GM18909 (cell line): ENCODE results near the gene CACNG7.

Source experiments
- ATAC-seq: cut with Tn5 transposase; IDR thresholded peaks from one replicate; pipeline ENCODE4 v1.9.1; 2021; ENCODE audit warnings: mild to moderate bottlenecking; ENCODE audit not compliant: unreplicated experiment, poor library complexity

CACNG7 gene

DNA sequence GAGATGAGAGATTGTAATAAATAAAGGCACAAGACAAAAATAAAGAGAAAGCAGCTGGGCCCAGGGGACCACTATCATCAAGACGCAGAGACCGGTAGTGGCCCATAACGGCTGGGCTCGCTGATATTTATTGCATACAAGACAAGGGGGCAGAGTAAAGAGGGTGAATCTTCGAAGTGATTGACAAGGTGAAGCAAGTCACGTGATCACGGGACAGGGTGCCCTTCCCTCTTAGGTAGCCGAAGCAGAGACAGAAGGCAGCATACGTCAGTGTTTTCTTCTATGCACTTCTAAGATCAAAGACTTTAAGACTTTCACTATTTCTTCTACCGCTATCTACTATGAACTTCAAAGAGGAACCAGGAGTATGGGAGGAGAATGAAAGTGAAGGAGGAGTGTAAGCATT lies 31.7 kb upstream of the CACNG7 start:
- ATAC-seq, result no peak

DNA sequence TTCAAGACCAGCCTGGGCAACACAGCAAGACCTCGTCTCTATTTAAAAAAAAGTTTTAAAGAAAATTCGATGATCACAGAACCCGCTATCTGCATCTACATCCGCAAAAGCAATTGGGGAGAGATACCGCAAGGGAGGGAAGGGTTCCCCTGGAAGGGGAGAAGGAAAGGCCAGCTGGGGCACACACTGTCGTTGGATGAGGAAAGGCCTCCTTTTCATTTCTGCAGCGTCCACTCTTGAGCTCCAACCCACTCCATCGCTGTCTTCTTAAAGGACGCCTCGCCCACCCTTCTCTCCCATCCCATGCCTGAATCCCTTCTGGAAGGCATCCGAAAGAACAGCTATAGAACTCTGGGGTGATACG lies 30.3 kb upstream of the CACNG7 start:
- ATAC-seq, result no peak

DNA sequence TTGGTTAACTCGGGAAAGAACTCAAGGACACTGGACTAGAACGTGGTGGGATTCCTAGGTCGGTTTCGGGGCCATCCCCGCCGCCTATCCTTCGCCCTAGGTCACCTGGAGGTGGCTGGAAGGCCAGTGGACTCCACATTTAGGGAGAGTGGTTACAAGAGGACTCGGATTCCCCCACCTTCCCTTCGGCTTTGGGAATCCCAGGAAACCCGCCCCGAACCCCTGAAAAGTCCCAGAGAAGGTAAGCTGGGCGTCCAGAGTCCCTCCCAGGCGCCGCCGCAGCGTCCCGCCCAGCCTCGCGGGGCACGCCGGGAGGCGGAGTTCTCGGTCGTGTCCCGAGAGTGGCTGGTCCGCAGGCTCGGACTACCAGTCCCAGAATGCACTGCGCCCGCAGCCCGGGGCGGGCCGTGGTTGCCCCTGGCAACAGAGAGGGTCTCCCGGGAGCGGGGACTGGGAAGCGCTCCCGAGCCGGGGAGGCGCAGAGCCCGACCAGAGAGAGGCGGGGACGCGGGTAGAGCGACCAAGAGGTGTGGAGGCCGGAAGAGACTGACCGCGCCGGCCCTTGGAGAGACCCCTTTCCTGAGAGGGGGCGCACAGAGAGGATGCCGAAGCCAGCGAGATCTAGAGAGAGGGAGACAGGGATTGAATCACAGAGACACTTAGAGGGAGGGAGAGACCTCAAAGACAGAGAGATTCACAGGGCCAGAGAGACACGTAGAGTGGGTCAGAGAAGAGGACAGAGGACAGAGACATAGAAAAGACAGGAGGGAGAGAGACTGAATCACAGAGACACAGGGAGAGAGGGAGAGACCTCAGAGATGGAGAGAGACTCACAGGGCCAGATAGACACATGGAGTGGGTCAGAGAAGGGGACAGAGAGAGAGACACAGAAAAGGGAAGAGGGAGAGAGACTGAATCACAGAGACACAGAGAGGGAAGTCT lies 29.7 kb upstream of the CACNG7 start:
- peak; percentile 96 for ATAC-seq

DNA sequence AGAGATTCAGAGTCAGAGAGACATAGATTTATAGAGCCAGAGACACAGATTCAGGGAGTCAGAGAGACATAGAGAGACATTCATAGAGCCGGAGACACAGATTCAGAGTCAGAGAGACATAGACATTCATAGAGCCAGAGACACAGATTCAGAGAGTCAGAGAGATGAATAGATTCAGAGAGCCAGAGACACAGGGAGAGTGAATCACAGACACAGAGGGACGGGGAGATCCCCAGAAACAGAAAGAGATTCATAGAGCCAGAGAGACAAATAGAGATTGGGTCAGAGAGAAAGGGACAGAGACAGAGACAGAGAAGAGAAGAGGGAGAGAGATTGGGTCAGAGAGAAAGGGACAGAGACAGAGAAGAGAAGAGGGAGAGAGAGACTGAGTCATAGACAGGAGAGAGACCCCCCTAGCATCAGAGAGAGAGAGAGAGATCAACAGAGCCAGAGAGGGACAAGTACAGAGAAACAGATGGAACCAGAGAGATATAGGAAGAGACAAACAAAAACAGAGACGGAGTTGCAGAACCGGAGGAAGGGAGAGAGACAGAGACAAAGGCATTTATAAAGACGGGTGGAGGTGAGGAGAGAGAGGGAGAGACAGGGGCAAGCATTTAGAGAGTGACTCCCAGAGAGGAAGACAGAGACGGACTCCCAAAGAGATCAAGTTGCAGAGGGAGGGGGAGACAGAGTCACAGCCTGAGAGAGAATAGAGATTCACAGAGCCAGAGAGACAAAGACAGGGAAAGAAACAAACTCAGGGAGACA lies 28.2 kb upstream of the CACNG7 start:
- ATAC-seq, result no peak

DNA sequence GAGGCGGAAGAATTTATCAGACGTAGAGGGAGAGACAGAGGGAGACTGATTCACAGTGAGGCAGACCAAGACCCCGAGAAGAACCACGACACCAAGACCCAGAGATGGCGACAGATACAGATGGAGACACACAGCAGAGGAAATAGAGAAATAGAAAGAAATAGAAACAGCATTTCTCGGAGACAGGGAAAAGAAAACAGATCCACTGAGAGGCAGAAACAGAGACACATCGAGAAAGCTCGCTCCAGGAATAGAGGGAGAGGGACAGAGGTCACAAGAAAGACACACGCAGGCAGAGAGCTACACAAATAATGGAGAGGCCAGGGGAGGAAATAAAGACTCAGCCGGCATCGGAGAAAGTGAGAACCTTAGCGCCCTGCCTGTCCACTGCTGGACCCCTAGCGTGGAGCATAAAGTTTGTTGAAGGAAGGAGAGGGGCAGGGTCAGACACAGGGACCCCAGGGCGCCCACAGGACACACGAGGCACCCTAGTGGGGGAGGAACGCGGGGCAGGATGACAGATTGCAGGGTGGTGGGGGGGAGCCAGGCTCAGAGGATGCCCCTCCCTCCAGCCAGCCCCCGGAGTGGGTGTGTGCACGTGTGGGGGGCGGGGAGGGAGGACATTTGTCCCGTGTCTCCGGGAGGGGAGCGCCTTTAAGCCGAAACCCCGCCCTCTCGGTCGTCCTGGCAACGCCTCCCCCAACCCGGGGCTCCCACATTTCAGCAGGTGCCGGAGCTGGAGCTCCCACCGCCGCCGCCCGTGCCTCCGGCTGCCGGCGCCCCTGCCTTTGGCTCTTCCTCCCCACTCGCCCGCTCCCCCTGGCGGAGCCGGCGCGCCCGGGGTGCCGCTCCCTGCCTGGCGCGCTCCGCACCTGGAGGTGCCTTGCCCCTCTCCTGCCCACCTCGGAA lies 27.3 kb upstream of the CACNG7 start, which contains the start of gene PRKCG:
Gene PRKCG (plus strand): TSS at position 716 of the 909 bp plus-strand sequence. CDS start 298 bp downstream, outside the sequence.
- ATAC-seq, result no peak

DNA sequence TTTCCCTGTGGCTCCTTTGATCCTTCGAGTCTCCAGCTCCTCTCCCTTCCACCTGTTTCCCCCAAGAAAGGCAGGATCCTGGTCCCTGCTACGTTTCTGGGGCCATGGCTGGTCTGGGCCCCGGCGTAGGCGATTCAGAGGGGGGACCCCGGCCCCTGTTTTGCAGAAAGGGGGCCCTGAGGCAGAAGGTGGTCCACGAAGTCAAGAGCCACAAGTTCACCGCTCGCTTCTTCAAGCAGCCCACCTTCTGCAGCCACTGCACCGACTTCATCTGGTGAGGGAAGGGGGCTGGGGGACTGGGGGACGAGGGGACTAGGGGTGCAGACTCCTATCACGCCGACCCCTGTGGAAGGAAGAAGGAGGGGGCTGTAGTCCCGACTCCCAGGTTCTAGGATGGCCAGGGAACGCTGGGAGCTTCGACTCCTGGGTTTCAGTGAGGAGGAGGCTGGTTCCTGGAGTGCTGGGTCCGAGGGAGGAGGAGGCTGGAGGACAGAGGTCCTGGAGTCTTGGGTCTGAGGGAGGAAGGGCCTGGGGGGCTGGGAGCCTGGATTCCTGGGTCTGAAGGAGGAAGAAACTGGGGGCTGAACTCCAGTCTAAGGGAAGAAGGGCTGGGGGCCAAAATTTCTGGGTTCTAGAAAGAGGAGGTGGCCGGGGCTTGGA lies 26.6 kb upstream of the CACNG7 start:
- ATAC-seq, result no peak

DNA sequence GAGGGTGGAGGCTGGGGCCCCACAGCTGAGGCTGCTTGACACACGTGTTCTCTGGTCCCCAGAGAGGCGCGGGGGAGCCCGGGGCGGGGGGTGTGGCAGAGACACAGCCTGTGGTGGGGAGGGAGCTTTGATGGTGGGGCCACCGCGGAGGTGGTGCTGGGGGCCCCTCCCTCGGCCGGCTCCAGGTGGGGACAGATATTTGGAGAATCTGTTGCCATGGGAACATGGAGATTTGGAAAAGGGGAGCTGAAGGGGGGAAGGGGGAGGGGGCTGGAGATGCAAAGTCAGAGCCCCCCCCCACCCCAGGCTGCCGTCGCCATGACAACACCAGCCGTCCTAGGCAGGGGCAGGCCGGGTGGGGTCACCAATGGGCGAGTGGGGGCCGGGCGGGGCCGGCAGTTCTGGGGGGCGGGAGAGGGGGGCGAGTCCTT lies 25.8 kb upstream of the CACNG7 start:
- ATAC-seq, result no peak

DNA sequence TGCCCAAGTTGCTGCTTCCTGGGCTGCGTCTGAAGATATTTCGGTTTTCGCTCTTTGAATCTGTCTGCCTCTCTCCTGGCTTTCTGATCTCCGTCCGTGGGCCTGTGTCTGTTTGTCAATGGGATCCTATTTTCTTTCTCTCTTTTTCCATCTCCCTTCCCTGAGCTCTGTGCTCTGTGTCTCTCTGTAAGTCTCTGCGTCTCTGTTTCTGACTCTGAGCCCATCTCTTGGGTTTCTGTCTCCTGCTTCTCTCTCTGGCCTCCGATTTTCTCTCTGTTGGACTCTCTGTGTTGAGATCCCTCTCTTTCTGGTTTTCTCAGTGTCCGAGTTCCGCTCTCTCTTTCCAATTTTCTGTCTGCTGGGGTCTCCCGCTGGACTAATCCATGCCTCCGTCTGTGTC lies 25.3 kb upstream of the CACNG7 start:
- ATAC-seq, result no peak

DNA sequence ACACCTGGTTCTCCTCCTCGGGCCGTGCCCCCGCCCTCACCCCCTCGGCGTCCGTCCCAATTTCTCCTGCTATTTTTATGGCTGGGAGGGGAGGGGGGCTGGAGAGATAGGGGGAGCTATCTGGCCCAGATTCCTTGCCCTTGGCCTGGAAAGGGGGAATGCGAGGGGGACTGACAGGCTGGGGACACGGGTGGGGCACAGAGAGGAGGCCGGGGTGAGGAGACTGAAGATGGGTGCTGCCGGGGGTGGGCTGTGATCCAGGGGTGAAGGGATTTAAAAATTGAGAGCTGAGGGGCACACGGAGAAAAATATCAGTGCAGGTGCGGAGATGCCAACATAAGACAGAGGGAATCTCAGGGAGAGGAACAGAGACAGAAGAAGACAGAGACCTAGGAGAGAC lies 24.8 kb upstream of the CACNG7 start:
- no peak for ATAC-seq

DNA sequence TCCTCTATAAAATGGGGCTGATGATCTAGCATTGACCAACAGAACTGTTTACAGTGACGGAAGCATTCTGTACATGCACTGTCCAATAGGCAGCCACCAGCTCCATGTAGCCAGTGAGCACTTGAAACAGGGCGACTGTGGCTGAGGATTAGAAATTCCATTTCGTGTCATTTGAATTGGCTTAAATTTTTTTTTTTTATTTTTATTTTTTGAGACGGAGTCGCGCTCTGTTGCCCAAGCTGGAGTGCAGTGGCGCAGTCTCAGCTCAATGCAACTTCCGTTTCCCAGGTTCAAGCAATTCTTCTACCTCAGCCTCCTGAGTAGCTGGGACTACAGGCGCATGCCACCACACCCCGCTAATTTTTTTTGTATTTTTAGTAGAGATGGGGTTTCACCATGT lies 24.0 kb upstream of the CACNG7 start:
- no peak for ATAC-seq

DNA sequence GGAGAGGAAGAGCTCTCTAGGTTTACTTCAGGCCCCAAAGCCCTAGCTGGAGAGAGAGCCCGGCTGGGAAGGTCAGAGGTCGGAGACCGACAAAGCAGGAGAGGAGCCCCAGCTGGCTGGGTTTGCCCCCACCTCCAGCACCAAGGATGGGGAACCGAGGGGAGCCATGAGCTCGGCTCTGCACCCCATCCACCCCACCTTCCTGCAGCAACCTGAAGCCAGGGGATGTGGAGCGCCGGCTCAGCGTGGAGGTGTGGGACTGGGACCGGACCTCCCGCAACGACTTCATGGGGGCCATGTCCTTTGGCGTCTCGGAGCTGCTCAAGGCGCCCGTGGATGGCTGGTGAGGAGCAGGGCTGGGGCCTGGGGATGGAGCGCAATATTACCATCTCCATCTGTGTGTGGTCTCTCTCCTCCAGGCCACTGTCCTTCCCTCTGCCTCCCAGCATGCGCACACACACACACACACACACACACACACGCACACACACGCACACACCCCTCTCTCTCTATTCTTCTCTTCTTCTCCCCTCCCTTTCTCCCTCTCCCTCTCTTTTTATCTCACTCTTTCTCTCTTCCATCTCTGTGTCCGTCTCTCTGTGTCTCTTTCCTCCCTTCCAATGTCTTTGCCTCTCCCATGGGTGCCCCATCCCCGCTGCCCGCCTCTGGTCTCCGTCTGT lies 16.6 kb upstream of the CACNG7 start:
- no peak for ATAC-seq

DNA sequence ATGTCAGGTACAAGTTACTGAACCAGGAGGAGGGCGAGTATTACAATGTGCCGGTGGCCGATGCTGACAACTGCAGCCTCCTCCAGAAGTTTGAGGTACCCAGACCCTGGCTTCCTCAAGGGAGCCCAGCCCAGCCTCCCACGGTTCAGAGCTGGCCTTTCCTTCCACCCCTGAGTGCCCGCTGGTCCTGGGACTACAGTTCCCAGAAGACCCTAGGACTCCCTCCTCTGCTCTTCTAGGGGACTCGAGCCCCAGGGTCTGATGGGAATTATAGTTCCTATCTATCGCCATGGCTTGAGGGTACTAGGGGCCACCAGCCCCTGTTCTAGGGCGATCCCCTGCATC lies 16.1 kb upstream of the CACNG7 start:
- ATAC-seq, result no peak

DNA sequence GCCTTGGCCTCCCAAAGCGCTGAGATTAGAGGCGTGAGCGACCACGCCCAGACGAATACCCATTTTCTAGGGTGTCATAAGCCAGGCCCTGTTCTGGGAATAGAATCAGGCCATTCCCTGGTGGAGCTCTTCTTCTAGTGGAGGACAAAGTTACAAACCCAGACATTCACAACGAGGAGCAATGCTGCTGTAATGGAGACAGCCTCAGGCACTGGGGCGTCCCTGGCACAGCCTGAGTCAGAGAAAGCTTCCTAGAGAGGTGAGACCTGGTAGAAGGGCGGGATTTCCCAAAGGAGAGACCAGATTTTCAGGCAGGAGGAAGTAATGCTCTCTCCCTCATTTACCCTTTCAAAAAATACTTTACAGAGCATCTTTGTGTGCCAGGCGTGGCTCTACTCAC lies 14.4 kb upstream of the CACNG7 start:
- ATAC-seq, result no peak

DNA sequence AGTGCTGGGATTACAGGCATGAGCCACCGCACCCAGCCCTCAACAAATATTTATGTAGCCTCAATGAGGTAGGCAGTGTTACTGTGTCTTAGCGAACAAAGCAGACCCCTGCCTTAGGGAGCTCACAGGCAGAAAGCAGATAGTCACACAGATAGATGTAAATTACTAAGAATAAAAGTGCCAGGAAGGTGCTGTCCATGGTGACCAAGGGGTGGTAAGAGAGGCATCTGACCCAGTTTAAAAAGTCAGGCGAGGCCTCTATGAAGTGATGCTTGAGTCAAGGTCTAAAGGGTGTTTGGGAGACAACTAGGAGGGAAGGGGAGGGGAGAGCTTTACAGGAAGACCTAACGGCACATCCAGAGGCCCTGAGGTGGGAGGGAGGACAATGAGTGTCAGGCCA lies 12.4 kb upstream of the CACNG7 start:
- no peak for ATAC-seq

DNA sequence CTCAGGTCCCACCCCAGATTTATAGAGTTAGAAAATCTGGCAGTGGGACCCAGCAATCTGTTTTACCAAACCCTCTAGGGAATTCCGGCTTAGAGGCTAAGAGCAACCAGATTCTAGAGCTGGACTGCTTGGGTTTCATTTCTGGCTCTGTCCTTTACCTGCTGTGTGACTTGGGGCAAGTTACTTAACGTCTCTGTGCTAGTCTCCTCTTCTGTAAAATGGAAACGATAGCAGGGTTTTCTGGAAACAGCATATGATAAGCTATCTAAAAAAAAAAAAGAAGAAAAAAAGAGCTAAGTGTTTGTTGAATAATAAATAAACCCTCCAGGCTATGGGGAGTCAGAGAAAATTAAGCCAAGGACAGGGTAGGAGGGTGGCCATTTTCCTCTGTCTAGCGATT lies 11.6 kb upstream of the CACNG7 start:
- no peak for ATAC-seq

DNA sequence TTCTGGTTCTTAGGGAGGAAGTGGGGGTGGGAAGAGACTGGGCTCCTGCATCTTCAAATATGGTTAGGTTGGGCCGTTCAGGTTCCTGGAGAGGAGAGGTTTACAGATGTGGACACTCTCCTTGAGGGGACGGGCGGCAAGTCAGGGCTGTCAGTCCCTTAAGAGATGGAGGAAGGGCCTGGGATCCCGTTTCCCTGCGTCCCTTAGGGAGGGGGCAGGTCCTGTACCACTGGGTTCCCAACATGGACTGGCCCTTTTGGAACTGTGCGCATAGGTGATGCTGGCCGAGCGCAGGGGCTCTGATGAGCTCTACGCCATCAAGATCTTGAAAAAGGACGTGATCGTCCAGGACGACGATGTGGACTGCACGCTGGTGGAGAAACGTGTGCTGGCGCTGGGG lies 10.9 kb upstream of the CACNG7 start:
- ATAC-seq, result no peak

DNA sequence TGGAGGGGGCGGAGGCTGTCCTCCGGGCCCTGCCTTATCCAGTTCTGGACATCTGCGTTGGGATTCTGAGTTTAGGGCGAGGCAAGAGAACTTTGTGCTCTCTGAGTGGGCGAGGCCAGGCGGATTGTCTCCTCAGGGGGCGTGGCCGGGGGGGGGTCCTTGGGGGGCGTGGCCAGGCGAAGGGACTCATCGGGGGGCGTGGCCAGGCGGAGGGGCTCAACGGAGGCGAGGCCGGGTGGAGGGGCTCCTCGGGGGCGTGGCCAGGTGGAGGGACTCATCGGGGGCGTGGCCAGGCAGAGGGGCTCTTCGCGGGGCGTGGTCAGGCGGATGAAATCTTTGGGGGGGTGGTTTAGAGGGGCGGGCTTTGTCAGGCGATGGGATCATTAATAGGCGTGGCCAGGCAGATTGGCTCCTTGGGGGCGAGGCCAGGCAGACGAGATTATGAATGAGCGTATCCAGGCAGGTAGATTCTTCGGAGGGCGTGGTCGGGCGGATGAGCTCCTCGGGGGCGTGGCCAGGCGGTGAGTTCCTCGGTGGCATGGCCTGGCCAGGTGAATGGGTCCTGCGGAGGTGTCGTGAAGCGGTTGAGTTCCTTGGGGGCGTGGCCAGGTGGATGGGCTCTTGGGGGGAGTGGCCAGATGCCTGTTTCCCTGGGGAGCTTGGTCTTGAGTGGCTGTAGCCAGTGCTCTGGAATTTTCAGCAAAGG lies 10.3 kb upstream of the CACNG7 start:
- no peak for ATAC-seq

DNA sequence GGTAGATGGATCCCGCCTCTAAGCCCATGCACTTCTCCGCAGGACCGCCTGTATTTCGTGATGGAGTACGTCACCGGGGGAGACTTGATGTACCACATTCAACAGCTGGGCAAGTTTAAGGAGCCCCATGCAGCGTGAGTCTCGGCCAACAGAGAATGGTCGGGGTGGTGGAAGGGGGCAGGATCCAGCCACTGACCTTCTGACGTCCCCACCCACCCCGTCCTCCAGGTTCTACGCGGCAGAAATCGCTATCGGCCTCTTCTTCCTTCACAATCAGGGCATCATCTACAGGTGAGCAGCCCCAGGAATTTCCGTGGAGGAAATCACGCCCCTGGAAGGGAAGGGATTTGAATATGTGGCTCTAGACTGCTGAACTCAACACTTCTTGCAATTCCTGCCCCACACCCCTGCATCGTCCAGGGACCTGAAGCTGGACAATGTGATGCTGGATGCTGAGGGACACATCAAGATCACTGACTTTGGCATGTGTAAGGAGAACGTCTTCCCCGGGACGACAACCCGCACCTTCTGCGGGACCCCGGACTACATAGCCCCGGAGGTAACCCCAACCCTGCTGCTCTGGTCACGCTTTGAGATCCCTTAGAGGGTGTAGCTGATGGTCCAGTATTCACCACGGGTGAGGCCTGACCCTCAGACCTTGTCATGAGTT lies 8.8 kb upstream of the CACNG7 start:
- no peak for ATAC-seq
